A673 (cell line): ENCODE data around the gene SF3B1. TPM values are rescaled to one million over a fixed set of nuclear protein-coding genes. Genes with fewer than 3 reads are reported as not detected.

Experiments
- BruUV-seq: library from RNA; stranded (reverse); fragments of 400-500 nt; replicated peaks from 2 replicates; lab custom pipeline; 2021; lab: Mats Ljungman, UMichigan
- CTCF ChIA-PET: fragments of 300-600 bp; sonication (Branson Sonifier 250); formaldehyde crosslinking; loops from one replicate; lab custom pipeline; 2022; ENCODE audit warnings: antibody characterized with exemption; lab: Charles Lee
- POLR2A ChIA-PET: fragments of 300-600 bp; sonication (Branson Sonifier 250); formaldehyde crosslinking; loops from one replicate; lab custom pipeline; 2022; ENCODE audit warnings: antibody characterized with exemption; ENCODE audit not compliant: low non-redundant PET; lab: Charles Lee
- DNase-seq: peaks from one replicate; pipeline ENCODE4 v3.0.0-alpha.2; 2015; ENCODE audit warnings: low spot score
- H3K27ac ChIP-seq: fragments of 200-600 bp; sonication (generic); 2 replicates; pipeline ENCODE4 v1.5.1; 2016; ENCODE audit warnings: mixed run types, low read depth, mild to moderate bottlenecking, mixed read lengths, antibody characterized with exemption, low read length; ENCODE audit not compliant: poor library complexity, severe bottlenecking
- H3K27me3 ChIP-seq: fragments of 200-600 bp; sonication (generic); replicated peaks from 2 replicates; pipeline ENCODE4 v1.6.1; 2017; ENCODE audit warnings: mixed run types, low read depth, mild to moderate bottlenecking, mixed read lengths, antibody characterized with exemption, low read length; ENCODE audit not compliant: insufficient read depth, poor library complexity
- H3K36me3 ChIP-seq: fragments of 200-600 bp; sonication (generic); 2 replicates; pipeline ENCODE4 v1.6.1; 2016; ENCODE audit warnings: mixed run types, mild to moderate bottlenecking, mixed read lengths, antibody characterized with exemption, low read length; ENCODE audit not compliant: insufficient read depth, poor library complexity, severe bottlenecking
- H3K4me1 ChIP-seq: fragments of 200-600 bp; sonication (generic); 2 replicates; pipeline ENCODE4 v1.6.1; 2017; ENCODE audit warnings: mixed run types, mild to moderate bottlenecking, mixed read lengths, antibody characterized with exemption, low read length; ENCODE audit not compliant: insufficient read depth, poor library complexity, severe bottlenecking
- H3K4me3 ChIP-seq: fragments of 200-600 bp; sonication (generic); 2 replicates; pipeline ENCODE4 v1.5.1; 2016; ENCODE audit warnings: low read depth, mixed run types, mild to moderate bottlenecking, mixed read lengths, low read length; ENCODE audit not compliant: poor library complexity, severe bottlenecking
- H3K9me3 ChIP-seq: fragments of 200-600 bp; sonication (generic); 2 replicates; pipeline ENCODE4 v1.6.1; 2016; ENCODE audit warnings: mixed run types, low read depth, mild to moderate bottlenecking, mixed read lengths, antibody characterized with exemption, low read length; ENCODE audit not compliant: poor library complexity, severe bottlenecking
- CTCF ChIP-seq: fragments of 300-800, 200-600 bp; sonication (generic); conservative IDR thresholded peaks from 2 replicates; pipeline ENCODE4 v1.5.1; 2017; ENCODE audit warnings: low read depth, mild to moderate bottlenecking, antibody characterized with exemption, low read length, moderate library complexity, mixed read lengths
- EZH2 ChIP-seq: fragments of 200-600 bp; sonication (generic); IDR thresholded peaks from 2 replicates; pipeline ENCODE4 v1.6.1; 2017; ENCODE audit warnings: borderline replicate concordance, low read depth, mild to moderate bottlenecking, mixed read lengths, antibody characterized with exemption, low read length; ENCODE audit not compliant: poor library complexity, severe bottlenecking
- intact Hi-C: fragments of 100-400 bp; cut with micrococcal nuclease; formaldehyde crosslinking; loops from one replicate; pipeline ENCODE4 v1.10.0; 2022; ENCODE audit not compliant: unreplicated experiment
- total RNA-seq: library from RNA; stranded (reverse); gene quantifications from 2 replicates; pipeline ENCODE4 v1.2.3, GENCODE V29; 2021

SF3B1 gene
- total RNA-seq, 1 experiment from 2014 or later = 287 TPM

- POLR2A ChIA-PET = no interaction called here
- TF ChIP-seq CTCF = no peak
- no peak for TF ChIP-seq EZH2
- Histone ChIP-seq H3K36me3 (peaks cover 95% of the 10 kb centered on the region), H3K9me3 (no peaks in the 10 kb centered on the region), H3K27ac (no peak overlapping the region), H3K4me1 (no peaks in the 10 kb centered on the region), H3K4me3 (no peak overlapping the region), H3K27me3 (no peaks in the 10 kb centered on the region)
- no peak for DNase-seq
- no TSS peak for BruUV-seq
- CTCF ChIA-PET = interaction anchor here (0.7 kb wide), 1 partner anchor 23 kb away, joined by 3 read pairs; no protein-coding TSS in a partner anchor
- intact Hi-C loops = no loop called here
Observed at GRCh38 chr2:197416268-197416667, 18.6 kb downstream of the SF3B1 start.

- CTCF ChIA-PET = no interaction called here
- intact Hi-C loops = no loop called here
- Histone ChIP-seq H3K9me3 (no peaks in the 10 kb centered on the region), H3K27ac (no peak overlapping the region), H3K27me3 (no peaks in the 10 kb centered on the region), H3K4me3 (no peak overlapping the region), H3K4me1 (no peaks in the 10 kb centered on the region), H3K36me3 (peaks cover 92% of the 10 kb centered on the region)
- TF ChIP-seq EZH2 = no peak
- POLR2A ChIA-PET = no interaction called here
- BruUV-seq = no TSS peak
- DNase-seq = no peak
Observed at GRCh38 chr2:197414515-197414914, 20.3 kb downstream of the SF3B1 start.

GRCh38 chr2:197414039-197414438 is 20.8 kb downstream of the SF3B1 start:
- H3K9me3 ChIP-seq = no peaks in the 10 kb centered on the region
- CTCF ChIA-PET = no interaction called here
- BruUV-seq = no TSS peak
- peaks cover 92% of the 10 kb centered on the region for H3K36me3 ChIP-seq
- intact Hi-C loops = no loop called here
- POLR2A ChIA-PET = no interaction called here
- no peaks in the 10 kb centered on the region for H3K4me1 ChIP-seq
- TF ChIP-seq EZH2 (no peak), CTCF (no peak)
- H3K27ac ChIP-seq = no peak overlapping the region
- no peak overlapping the region for H3K4me3 ChIP-seq
- no peak for DNase-seq
- H3K27me3 ChIP-seq = no peaks in the 10 kb centered on the region

GRCh38 chr2:197405582-197405981 is 29.2 kb downstream of the SF3B1 start:
- Histone ChIP-seq H3K4me3 (no peak overlapping the region), H3K36me3 (peaks cover 98% of the 10 kb centered on the region), H3K27me3 (no peaks in the 10 kb centered on the region), H3K27ac (no peak overlapping the region), H3K9me3 (no peaks in the 10 kb centered on the region), H3K4me1 (no peaks in the 10 kb centered on the region)
- ChIA-PET POLR2A (no interaction called here), CTCF (no interaction called here)
- no TSS peak for BruUV-seq
- DNase-seq = no peak
- intact Hi-C loops = loop anchor here (5.0 kb wide), 1 partner anchor 92 kb away; the partner anchor contains the start of gene HSPD1
- TF ChIP-seq EZH2 (no peak), CTCF (no peak)
